CD4-positive, alpha-beta T cell (primary cell): ENCODE measurements around the gene LRRC37B. TPM values are rescaled to one million over a fixed set of nuclear protein-coding genes. Genes with fewer than 3 reads are reported as not detected.
"Not testable (repeated sequence)": the region's sequence is repeated elsewhere in the genome, so short reads cannot be mapped to it uniquely, and the experiment has no call there.

Experiments used
- ATAC-seq: fragments of 200-7000 bp; cut with Tn5 transposase; one replicate; pipeline ENCODE4 v1.10.0; 2022; ENCODE audit warnings: mild to moderate bottlenecking; ENCODE audit not compliant: poor library complexity
- CTCF ChIA-PET: fragments of 350-600 bp; sonication (Branson Sonifier 250); formaldehyde crosslinking; loops from one replicate; lab custom pipeline; 2021; ENCODE audit warnings: antibody characterized with exemption, inconsistent platforms; lab: Charles Lee
- POLR2A ChIA-PET: fragments of 350-600 bp; sonication (Branson Sonifier 250); formaldehyde crosslinking; loops from one replicate; lab custom pipeline; 2021; ENCODE audit warnings: antibody characterized with exemption, inconsistent platforms; lab: Charles Lee
- DNase-seq, 14 experiments: peaks; one replicate each; pipeline ENCODE4 v3.0.0-alpha.2; 2013 to 2020; ENCODE audit warnings: mixed read lengths in 2 of 14
- H3K27ac ChIP-seq, 2 donors: one replicate each; pipeline versions ENCODE4 v1.5.1 to v1.7.0; 2013; ENCODE audit warnings: low read length in 2 of 2, low read depth in 1 of 2, mild to moderate bottlenecking in 1 of 2
- H3K27me3 ChIP-seq, 2 experiments: 1 replicate in 1 of 2; 2 replicates in 1 of 2; pipeline versions ENCODE4 v1.6.1 to v1.7.0; 2013; ENCODE audit warnings: low read length in 2 of 2, control low read depth in 1 of 2, mild to moderate bottlenecking in 1 of 2, moderate library complexity in 1 of 2; ENCODE audit not compliant: insufficient read depth in 2 of 2, control insufficient read depth in 1 of 2
- H3K36me3 ChIP-seq: one replicate; pipeline ENCODE4 v1.6.1; 2013; ENCODE audit warnings: low read length, control low read depth; ENCODE audit not compliant: insufficient read depth
- H3K4me1 ChIP-seq: one replicate; pipeline ENCODE4 v1.6.1; 2013; ENCODE audit warnings: low read length, control low read depth; ENCODE audit not compliant: insufficient read depth
- H3K4me3 ChIP-seq: one replicate; pipeline ENCODE4 v1.5.1; 2013; ENCODE audit warnings: mild to moderate bottlenecking, low read length, moderate library complexity
- H3K9me3 ChIP-seq, 2 experiments: 1 replicate in 1 of 2; 2 replicates in 1 of 2; pipeline versions ENCODE4 v1.6.1 to v1.7.0; 2013; ENCODE audit warnings: low read length in 2 of 2, mild to moderate bottlenecking in 2 of 2, control low read depth in 1 of 2, moderate library complexity in 1 of 2; ENCODE audit not compliant: control insufficient read depth in 1 of 2, insufficient read depth in 1 of 2
- H3K27ac Mint-ChIP-seq: one replicate; pipeline ENCODE4 v1.8.0; 2020; ENCODE audit warnings: mixed read lengths
- H3K27me3 Mint-ChIP-seq: one replicate; pipeline ENCODE4 v1.8.0; 2021; ENCODE audit warnings: mixed read lengths
- H3K36me3 Mint-ChIP-seq: one replicate; pipeline ENCODE4 v1.8.0; 2021; ENCODE audit warnings: low read depth, mixed read lengths
- H3K4me1 Mint-ChIP-seq: one replicate; pipeline ENCODE4 v1.8.0; 2021; ENCODE audit warnings: low read depth, mixed read lengths
- H3K4me3 Mint-ChIP-seq: one replicate; pipeline ENCODE4 v1.8.0; 2020; ENCODE audit warnings: mild to moderate bottlenecking, mixed read lengths
- H3K9me3 Mint-ChIP-seq: one replicate; pipeline ENCODE4 v1.8.0; 2020; ENCODE audit warnings: mixed read lengths
- intact Hi-C, 2 experiments: fragments of 100-400 bp; cut with DNase I in 1 of 2; cut with micrococcal nuclease in 1 of 2; formaldehyde crosslinking; loops; one replicate each; pipeline versions ENCODE4 v1.15.1 to v1.9.0; 2023 to 2025; cut with DNase I, micrococcal nuclease
- total RNA-seq, 174 experiments: library from RNA in 2 of 174; stranded (reverse) in 2 of 174; gene quantifications; one replicate each; pipeline ENCODE4 v1.2.3 and lab custom pipeline; 2021 to 2026
- TF ChIP-seq, protein P1 (sequence below): fragments of 200-600 bp; IDR thresholded peaks from one replicate; pipeline ENCODE4 v1.8.0; 2022; ENCODE audit warnings: antibody characterized with exemption, mild to moderate bottlenecking

Gene LRRC37B
- total RNA-seq, 2 experiments from 2014 or later = 68.8 to 75.2 TPM

DNA sequence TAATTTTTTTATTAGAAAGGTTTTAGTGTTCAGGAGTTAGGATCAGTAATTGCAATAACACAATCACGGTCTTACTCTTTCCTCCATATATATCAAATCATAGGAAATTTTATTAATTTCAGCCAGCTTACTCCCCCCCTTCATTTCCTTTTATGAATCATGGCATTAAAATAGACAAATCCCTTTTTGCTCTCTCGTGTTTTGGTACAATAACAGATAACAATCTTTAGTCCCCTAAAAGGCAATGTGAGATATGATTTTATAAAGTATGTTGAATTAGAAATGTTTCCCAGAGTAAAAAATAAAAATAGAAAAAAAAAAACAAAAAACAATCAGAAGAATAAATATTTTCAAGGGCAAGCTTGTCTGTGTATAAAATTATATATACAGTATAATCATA, 92.5 kb downstream of the LRRC37B start:
- Mint-ChIP-seq H3K4me3 (no peak overlapping the region), H3K4me1 (peaks cover 9% of the 10 kb centered on the region), H3K27me3 (no peaks in the 10 kb centered on the region), H3K36me3 (no peaks in the 10 kb centered on the region), H3K9me3 (no peaks in the 10 kb centered on the region), H3K27ac (no peak overlapping the region)
- Histone ChIP-seq H3K27ac (no peak overlapping the region), H3K9me3 (no peaks in the 10 kb centered on the region), H3K27me3 (no peaks in the 10 kb centered on the region), H3K4me1 (peaks cover 12% of the 10 kb centered on the region), H3K4me3 (no peak overlapping the region), H3K36me3 (no peaks in the 10 kb centered on the region)
- DNase-seq (no peak), ATAC-seq (no peak)
- intact Hi-C loops = no loop called here
- TF ChIP-seq, protein P1, sequence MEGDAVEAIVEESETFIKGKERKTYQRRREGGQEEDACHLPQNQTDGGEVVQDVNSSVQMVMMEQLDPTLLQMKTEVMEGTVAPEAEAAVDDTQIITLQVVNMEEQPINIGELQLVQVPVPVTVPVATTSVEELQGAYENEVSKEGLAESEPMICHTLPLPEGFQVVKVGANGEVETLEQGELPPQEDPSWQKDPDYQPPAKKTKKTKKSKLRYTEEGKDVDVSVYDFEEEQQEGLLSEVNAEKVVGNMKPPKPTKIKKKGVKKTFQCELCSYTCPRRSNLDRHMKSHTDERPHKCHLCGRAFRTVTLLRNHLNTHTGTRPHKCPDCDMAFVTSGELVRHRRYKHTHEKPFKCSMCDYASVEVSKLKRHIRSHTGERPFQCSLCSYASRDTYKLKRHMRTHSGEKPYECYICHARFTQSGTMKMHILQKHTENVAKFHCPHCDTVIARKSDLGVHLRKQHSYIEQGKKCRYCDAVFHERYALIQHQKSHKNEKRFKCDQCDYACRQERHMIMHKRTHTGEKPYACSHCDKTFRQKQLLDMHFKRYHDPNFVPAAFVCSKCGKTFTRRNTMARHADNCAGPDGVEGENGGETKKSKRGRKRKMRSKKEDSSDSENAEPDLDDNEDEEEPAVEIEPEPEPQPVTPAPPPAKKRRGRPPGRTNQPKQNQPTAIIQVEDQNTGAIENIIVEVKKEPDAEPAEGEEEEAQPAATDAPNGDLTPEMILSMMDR = no peak
- ChIA-PET POLR2A (no interaction called here), CTCF (interaction anchor here (0.7 kb wide), 1 partner anchor 20 kb away, joined by 3 read pairs; no protein-coding TSS in a partner anchor)

DNA sequence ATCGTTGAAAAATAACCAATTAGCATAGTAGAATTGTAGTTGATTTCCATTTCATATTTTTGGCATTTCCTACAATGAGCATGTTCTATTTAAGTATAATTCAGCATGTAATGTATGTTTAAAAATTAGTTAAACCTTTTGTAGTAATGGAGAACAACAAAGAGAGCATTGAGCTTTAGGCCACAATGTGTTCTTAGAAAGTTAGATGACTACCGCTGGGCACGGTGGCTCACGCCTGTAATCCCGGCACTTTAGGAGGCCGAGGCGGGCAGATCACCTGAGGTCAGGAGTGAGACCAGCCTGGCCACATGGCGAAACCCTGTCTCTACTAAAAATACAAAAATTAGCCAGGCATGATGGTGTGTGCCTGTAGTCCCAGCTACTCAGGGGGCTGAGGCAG, 93.1 kb downstream of the LRRC37B start:
- CTCF ChIA-PET = interaction anchor here (0.7 kb wide), 1 partner anchor 20 kb away, joined by 3 read pairs; no protein-coding TSS in a partner anchor
- H3K27me3 Mint-ChIP-seq, intact Hi-C loops, DNase-seq, H3K4me3 Mint-ChIP-seq, H3K9me3 Mint-ChIP-seq, H3K36me3 ChIP-seq, H3K9me3 ChIP-seq, H3K27me3 ChIP-seq, ATAC-seq, H3K27ac ChIP-seq, POLR2A ChIA-PET, H3K27ac Mint-ChIP-seq, H3K4me3 ChIP-seq, H3K36me3 Mint-ChIP-seq: not testable (repeated sequence)
- H3K4me1 ChIP-seq = peaks cover 12% of the 10 kb centered on the region
- H3K4me1 Mint-ChIP-seq = peaks cover 12% of the 10 kb centered on the region

DNA sequence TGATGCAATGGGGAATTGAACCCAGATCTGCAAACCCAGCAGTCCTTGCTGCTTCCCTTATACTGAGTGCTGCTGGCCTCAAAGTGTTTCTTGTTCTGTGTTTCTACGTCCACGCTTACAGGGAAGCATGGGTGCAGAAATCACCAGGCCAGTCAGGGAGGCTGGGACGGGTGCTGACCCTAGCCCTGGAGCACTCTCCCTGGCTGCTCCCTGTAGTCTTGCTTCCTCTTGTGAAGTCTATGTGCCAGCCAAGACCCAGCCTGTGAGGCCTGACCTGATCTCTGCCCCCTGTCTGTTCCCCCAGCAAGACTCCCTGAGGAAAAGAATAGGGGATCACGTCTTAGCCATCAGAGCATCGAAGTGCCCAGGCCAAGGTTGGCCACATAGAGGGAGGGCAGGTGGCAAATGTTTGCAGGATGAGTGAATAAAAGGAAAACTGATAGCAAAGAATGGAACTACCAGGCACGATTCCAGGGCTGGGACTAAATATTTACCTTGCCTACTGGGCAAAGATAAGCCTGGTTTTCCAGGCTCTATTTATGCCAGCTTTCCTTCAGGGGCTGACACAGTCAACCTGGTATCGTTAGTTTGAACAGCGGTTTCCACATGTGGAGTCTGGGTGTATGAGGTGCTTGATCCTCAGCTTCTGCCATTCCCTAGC, 93.9 kb downstream of the LRRC37B start:
- no peaks in the 10 kb centered on the region for H3K27me3 Mint-ChIP-seq
- Histone ChIP-seq H3K27me3 (no peaks in the 10 kb centered on the region), H3K27ac (no peak overlapping the region), H3K4me3 (no peak overlapping the region), H3K36me3 (no peaks in the 10 kb centered on the region), H3K4me1 (peaks cover 13% of the 10 kb centered on the region), H3K9me3 (no peaks in the 10 kb centered on the region)
- intact Hi-C loops = no loop called here
- H3K9me3 Mint-ChIP-seq = no peaks in the 10 kb centered on the region
- H3K27ac Mint-ChIP-seq = no peak overlapping the region
- no peaks in the 10 kb centered on the region for H3K36me3 Mint-ChIP-seq
- H3K4me3 Mint-ChIP-seq = no peak overlapping the region
- no peak for ATAC-seq
- peaks cover 15% of the 10 kb centered on the region for H3K4me1 Mint-ChIP-seq
- ChIA-PET POLR2A (no interaction called here), CTCF (no interaction called here)
- no peak for DNase-seq
- TF ChIP-seq, protein P1 = no peak

DNA sequence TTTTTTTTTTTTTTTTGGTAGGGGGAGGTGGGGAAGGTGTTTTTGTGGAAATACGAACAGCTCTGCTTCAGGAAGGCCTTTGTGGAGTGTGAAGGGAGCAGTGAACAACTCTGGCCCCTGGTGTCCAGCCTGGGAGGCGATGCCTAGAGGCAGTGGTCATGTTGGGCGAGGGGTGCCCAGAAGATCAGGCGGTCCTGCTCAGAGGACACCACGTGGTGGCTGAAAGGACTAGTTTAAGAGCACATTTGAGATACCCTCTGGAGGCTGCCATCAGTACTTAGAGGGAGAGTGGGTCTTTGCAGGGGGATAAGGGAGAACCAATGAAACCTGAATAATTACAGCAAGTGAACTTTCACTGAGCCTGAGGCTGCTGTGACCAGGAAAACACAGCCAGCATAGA, 95.0 kb downstream of the LRRC37B start:
- no peaks in the 10 kb centered on the region for H3K36me3 Mint-ChIP-seq
- ChIA-PET POLR2A (no interaction called here), CTCF (interaction anchor here (0.6 kb wide), 1 partner anchor 85 kb away, joined by 5 read pairs; no protein-coding TSS in a partner anchor)
- TF ChIP-seq, protein P1 = no peak
- H3K4me1 Mint-ChIP-seq = peaks cover 26% of the 10 kb centered on the region
- Histone ChIP-seq H3K36me3 (no peaks in the 10 kb centered on the region), H3K9me3 (no peaks in the 10 kb centered on the region), H3K4me3 (no peak overlapping the region), H3K27me3 (no peaks in the 10 kb centered on the region), H3K27ac (no peak overlapping the region), H3K4me1 (peaks cover 15% of the 10 kb centered on the region)
- H3K27ac Mint-ChIP-seq = peak overlapping the region; percentile 17
- ATAC-seq = no peak
- H3K4me3 Mint-ChIP-seq = no peak overlapping the region
- intact Hi-C loops = no loop called here
- no peaks in the 10 kb centered on the region for H3K9me3 Mint-ChIP-seq
- no peak for DNase-seq
- no peaks in the 10 kb centered on the region for H3K27me3 Mint-ChIP-seq
